HS-27A (cell line): ENCODE measurements around the gene ZNRF1.

ENCODE experiments used
- DNase-seq: peaks from one replicate; pipeline ENCODE4 v3.0.0-alpha.2; 2012; ENCODE audit warnings: low read depth, missing footprints

The ZNRF1 gene

GRCh38 chr16:75099738-75100602 is 101.1 kb downstream of the ZNRF1 start:
- no peak for DNase-seq

- DNase-seq = no peak
Measured at GRCh38 chr16:75100603-75100990, 101.8 kb downstream of the ZNRF1 start.

DNA sequence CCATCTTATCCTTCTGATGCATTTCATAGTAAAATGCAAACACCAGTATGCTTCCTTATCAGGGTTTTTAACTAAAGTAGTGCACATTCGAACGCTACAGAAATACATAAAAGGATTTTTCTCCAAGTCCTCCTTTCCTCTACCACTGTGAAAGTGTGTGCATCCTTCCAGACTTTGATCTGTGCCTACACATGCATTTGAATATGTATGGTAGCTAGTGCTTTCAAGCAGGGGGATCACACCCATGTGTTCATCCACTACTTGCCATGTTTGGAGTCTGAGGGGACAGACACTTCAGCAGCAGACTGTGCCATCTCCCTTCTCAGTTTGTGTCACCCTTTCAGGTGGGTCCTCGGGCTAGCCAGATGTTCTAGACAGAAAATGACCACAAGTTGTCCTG is 102.8 kb downstream of the ZNRF1 start:
- no peak for DNase-seq

GRCh38 chr16:75102595-75102994 is 103.8 kb downstream of the ZNRF1 start:
- no peak for DNase-seq

DNA sequence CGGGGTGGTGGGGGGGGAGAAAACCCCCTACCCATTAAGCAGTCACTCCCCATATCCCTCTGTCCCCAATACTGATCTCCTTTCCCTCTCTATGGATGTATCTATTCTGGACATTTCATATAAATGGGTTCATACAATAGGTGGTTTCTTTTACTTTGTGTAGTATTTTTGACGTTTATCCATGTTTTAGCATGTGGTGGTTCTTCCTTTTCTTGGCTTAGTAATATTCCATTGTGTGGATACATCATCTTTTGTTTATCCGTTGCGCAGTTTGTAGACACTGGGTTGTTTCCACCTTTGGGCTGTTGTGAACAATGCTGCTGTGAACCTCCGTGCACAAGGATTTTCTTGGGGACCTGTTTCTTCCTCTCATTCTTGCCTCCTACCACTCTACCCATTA is 105.2 kb downstream of the ZNRF1 start:
- DNase-seq = no peak

GRCh38 chr16:75104836-75105235 is 106.0 kb downstream of the ZNRF1 start:
- DNase-seq = no peak

DNA sequence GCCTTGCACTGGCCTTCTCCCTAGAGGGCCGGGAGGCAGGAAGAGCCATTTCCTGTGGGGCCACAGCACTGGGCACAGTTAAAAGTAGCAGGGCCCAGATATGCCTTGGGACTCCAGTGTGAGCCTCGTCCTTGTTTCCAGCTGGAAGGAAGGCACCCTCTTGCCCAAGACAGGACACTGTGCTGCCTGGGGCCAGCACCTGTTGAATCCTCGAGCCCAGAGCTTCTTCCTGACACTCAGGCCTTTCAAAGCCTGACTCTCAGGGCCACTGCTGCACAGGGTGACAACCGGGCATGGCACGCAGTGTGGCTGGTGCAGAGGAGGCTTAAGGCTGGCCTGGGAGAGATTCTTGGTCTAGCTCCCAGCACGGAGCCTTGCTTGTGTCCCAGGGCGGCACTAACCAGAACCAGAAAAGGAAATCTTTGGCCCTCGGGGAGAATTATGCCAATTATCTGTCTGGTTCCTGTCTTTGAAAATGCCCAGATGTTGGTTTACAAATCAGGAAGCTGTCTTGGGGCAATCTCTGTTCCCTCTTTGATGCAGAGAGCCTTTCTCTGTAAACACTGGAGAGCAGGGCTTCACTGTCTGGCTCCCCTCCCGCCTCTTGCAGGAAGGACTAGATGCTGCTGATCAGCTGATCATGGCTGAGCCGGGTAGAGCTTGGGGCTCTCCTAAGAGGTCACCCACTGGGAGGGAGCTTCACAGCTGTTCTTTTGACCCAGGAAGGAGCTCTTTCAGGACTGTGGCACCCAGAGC is 106.7 kb downstream of the ZNRF1 start:
- DNase-seq = no peak

- DNase-seq = no peak
Measured at GRCh38 chr16:75106351-75107274, 107.8 kb downstream of the ZNRF1 start.

GRCh38 chr16:75107505-75107904 is 108.7 kb downstream of the ZNRF1 start:
- DNase-seq = no peak

DNA sequence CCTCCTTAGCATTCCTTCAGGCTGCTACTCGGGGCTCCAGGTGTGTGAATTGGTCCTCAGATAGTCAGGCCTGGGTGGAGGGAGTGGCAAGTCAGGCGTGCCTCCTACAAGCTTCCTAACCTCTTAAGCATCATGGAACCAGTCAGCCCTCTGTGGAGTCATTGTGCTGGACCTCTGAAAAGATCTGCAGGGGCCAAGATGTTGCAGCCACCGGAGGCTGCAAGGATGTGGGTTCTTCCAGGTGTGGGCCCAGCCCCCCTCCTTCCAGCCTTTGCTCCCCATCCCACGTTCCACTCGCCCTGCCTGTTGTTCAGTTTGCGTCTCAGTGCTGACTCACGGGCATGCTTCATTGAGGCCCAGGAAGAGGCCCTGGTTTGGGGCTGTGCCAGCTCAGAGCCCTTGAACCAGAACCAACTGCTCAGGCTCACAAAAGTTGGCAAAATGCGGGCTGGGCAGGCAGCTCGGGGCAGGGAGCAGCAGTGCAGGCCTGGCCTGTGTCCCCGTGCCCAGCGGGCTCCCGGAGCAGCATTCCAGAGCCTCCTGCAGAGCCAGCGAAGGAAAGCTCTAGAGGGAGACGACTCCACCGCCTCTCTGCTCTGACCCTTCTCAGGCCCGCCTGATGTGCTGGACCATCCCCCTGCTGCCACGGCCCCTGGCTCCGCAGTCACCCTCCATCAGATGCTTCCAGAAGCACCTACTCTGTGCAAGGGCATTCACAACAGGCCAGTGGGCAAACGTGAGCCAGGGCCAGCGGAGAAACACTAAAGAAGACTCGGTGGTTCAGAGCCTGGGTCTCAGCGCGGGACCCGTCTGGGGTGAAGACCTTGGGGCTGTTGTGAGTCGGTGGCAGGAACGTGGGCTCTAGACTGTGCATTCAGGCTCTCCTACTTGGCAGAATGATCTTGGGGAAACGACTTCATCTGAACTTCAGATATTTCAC is 110.2 kb downstream of the ZNRF1 start:
- DNase-seq = peak; percentile 97

- no peak for DNase-seq
Measured at GRCh38 chr16:75109732-75110243, 111.0 kb downstream of the ZNRF1 start.

DNA sequence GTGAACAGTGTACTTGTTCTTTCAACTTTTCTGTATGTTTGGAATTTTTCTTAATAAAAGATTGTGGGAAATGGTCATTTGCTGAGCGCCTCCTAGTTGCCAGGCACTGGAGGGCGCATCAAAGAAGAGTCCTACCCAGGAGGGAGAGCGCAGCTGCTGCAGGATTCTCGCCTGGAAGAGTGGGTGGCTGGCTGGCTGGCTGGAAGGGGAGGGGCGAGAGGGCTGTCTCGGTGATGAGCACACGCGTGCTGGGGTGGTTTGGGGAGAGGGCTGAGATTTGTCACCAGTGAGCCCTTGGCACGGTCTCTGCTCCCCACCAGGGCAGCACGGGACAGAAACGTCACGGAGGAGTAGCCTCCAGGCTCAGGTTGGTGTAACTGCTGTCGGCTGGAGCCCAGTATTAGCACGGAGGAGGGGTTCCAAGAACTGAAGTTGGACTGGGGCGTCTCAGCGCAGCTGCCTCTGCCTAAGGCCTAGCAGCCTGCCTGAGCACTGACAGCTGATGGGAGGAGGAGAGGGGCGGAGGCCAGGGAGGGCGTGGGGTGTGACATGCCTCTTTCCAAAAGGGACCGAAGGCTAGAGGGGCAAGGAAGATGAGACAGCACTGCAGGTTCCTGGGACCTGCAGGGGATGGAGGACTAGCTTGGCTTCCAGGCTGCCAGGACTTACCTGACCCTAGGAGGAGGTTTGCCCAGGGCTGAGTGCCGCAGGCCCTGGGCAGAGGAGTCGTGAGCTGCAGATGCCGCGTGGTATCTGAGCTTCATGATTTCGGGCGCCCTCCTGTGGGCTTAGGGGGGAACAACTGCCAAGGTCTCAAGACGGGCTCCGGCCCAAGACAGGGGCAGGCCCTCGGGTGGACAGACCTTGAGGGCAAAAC is 112.1 kb downstream of the ZNRF1 start:
- peak; percentile 72 for DNase-seq

- DNase-seq = no peak
Measured at GRCh38 chr16:75111514-75111940, 112.7 kb downstream of the ZNRF1 start.

DNA sequence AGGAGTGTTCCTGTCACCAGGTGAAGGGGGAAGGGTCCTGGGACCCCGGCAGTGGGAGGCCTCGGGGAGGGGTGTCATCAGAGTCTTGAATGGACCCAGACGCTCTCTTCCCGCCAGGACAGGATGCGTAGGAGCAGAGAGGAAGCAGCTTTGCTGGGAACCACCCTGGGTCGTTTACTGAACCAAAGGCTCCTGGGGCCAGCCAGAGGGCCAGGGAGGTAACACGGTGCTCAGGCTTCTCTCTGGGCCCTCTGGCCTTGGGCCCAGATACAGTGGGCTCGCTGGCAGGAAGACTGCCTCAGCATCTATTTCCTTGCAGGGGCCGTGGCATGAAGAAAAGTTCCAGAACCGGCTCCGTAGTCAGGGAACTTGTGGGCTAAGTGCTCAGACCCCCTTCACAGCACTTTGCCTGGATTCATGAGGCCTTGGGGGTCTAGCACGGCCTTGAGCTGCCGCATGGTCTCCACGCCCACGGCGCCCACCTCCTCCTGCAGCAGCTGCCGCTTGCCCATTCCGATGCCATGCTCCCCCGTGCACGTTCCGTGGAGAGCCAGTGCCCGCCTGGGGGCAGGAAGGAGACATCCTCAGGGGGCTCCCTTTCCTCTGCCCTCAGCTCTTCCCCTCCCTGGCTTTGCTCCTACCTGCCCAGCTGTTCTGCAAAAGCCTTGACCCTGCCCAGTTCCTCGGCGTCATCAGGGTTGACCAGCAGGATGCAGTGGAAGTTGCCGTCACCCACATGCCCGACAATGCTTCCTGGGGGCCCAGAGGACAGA is 113.3 kb downstream of the ZNRF1 start:
- no peak for DNase-seq

DNA sequence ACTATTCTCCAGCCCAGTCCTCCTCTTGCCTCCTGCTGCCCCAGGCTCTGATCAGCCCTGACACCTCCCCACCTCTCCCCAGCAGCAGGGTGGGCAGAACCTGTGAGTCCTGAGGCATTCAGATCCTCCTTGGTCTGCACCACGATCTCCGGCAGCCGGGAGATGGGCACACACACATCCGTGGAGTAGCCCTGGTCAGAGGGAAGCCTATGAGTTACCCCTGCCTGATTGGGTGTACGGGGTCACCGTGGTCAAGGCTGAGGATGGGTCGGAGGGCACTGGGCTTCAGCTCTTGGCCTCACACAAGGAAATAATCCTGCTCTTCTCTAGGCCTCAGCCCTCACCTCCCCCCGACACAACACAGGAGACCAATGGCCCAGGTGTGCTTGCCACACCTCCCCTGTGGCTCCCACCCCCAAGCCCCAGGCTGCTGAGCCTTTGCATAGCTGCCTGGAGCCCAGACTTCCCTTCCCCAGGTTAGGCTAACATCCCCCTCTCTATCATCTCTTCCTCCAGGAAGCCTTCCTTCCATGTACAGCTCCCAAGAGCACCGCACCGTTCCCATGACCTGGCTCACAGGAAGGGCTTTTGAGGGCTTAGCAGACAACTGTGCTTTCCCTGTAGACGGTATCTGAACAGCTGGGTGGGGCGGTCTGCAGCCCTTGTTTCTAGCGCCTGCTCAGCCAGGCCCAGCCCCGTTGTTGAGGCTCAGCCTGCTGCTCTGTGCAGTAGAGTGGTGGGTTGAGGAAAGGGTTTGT is 114.1 kb downstream of the ZNRF1 start:
- no peak for DNase-seq

- no peak for DNase-seq
Measured at GRCh38 chr16:75113541-75114121, 114.8 kb downstream of the ZNRF1 start.

DNA sequence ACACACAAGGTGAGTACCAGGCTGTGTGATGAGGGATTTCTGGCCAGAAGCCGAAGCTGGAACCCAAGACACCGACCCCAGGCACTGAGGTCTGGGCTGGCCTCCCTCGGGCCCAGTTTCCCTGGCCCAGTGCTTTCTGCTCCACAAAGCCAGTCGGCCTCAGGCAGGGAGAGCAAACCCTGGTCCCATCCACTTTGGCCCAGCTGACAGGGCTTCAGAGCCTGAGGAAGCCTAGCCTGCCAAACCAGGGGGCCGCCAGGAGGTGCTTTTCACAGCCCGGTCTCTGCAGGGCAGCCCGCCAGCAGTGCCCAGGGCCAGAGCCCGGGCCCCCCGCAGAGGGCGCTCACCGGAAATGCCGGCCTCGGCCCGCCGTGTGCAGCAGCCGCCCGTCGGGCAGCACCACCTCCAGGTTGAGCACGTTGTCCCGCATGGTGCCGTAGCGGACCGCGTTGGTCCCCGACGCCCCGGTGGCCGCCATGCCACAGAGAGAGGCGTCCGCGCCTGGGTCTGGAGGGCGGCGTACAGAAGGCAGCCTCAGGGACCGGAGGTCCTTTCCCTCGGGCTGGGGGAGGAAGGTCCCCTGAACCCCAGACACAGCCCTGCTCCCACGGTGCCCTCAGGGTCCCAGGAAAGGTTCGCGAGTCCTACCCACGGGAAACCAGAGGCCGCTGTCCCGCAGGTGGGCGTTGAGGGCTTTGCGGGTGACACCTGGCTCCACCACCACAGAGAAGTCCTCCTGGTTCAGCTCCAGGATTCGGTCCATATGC is 115.5 kb downstream of the ZNRF1 start:
- DNase-seq = no peak
